Anterior cingulate cortex (tissue), 58 donors: ENCODE results near the gene MS4A15.
"Not testable (repeated sequence)": the region's sequence is repeated elsewhere in the genome, so short reads cannot be mapped to it uniquely, and the experiment has no call there.

Experiments
- DNase-seq, 58 donors: peaks; one replicate each; lab custom pipeline; 2025; lab: John Stamatoyannopoulos, UW

The MS4A15 gene

DNA sequence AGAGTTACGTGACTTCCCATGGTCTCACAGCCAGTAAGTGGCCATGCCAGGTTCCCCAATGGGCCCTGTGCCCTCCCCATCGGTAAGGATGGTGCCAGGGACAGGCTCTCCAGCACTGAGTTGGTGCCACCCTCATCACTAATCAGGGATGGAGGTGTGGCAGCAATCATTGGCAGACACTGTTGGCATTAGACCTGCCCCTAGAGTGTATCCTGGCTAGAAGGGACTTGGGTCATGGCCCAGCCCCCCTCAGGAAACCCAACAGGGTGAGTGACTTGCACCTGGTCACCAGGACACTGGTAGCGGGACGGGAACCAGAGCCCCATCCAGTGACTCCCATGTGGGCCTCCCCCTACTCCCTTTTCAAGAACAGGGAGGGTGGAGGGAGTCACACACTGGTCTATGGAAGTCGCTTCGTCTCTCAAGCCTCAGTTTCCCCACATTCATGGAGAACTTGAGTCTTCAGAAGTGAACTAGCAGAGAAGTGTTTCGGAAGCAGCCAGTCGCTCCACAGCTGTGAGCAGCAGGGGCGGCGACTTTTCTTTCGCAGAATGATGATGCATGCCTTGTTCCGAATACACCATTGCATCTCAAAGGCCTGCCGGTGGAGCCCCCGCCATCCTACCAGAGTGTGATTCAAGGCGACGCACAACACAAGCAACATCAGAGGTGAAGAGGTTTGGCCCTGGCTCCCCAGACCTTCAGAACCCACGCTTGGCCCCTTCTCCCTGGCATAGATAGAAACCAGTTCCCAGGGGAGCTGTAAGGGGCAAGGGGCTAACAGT is 41.4 kb downstream of the MS4A15 start:
- DNase-seq: no peak

GRCh38 chr11:60798631-60799030 is 42.0 kb downstream of the MS4A15 start:
- no peak for DNase-seq

GRCh38 chr11:60801194-60801593 is 44.5 kb downstream of the MS4A15 start:
- DNase-seq: no peak

GRCh38 chr11:60803273-60803936 is 46.7 kb downstream of the MS4A15 start:
- no peak for DNase-seq

GRCh38 chr11:60809249-60809648 is 52.6 kb downstream of the MS4A15 start:
- DNase-seq: no peak

GRCh38 chr11:60809691-60810090 is 53.0 kb downstream of the MS4A15 start:
- DNase-seq: peak in 3 of 58 donors; percentile 4 to 21 (median 15)

DNA sequence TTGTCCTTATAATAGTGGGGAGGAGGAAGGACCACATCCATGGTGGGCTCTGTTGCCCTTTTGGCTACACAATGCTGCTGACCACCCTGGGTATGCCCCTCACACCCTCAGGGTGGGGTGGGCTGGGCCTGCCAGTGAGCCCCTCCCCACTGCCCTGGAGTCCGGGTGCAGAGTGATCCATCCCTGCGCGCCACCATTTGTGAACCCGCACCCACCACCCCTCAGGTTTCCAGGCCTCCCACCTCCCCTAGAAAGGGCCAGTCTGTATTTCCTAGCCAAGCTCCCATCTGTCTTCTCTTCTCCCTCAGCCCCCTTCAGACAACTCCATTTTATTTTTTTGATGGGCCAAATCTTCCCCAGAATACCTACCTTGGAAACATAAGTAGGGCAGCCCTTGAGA is 53.5 kb downstream of the MS4A15 start:
- no peak for DNase-seq

DNA sequence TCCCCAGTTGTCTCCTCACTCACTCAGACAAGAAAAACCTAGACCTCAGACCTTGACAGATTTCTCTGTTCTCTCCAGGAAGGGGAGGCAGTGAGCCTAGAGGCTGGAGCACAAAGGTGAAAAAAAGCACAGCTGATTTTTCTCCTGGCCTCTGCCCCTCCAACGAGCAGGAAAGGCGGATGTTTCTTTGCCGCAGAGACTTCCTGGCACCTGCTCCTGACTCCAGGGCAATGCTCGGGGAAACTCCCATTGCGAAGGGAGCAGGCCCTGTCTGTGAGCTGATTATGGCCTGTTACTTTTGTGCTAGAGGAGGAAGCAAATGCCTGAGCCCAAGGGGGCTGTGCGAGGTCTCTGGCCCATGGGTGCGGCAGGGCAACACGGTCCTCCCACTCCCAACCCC is 53.9 kb downstream of the MS4A15 start:
- no peak for DNase-seq

- DNase-seq: no peak
Measured at GRCh38 chr11:60813324-60813723, 56.7 kb downstream of the MS4A15 start.

DNA sequence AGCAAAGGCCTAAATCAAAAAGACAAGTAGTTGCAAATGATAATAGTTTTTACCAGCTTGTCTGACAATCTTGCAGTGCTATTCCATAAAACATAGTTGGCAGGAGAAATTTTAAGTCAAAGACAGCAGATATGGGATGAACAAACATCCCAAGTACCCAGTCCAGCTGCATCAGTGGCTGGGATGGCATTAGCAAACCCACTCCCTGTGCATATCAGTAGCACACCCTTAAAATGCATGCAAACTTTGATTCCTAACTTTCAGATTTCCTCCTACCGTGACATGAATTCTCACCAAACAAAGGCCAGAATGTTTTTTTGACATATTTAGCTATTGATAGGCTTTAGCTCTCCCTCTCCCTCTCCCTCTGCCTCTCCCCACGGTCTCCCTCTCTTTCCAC is 57.4 kb downstream of the MS4A15 start:
- no peak for DNase-seq

- DNase-seq: no peak
Measured at GRCh38 chr11:60816590-60817157, 60.0 kb downstream of the MS4A15 start.

DNA sequence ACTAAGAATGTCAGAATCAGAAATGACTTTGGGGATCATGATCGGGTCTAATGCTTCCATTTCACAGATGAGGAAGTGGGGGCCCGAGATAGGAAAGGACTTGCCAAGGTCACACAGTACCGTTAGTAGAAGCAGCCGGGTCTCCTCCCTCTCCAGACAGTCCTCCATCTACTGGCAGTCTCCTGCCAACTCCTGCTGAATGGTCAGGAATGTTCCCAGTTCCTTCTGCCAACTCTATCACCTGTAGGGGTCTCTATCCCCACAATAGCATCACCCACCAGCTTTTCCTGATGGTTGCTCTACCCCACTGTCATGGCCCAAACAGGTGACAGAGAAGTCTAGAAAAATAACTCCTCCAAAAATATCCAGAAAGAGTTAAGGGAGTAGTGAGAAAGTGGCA is 61.4 kb downstream of the MS4A15 start:
- DNase-seq: no peak

DNA sequence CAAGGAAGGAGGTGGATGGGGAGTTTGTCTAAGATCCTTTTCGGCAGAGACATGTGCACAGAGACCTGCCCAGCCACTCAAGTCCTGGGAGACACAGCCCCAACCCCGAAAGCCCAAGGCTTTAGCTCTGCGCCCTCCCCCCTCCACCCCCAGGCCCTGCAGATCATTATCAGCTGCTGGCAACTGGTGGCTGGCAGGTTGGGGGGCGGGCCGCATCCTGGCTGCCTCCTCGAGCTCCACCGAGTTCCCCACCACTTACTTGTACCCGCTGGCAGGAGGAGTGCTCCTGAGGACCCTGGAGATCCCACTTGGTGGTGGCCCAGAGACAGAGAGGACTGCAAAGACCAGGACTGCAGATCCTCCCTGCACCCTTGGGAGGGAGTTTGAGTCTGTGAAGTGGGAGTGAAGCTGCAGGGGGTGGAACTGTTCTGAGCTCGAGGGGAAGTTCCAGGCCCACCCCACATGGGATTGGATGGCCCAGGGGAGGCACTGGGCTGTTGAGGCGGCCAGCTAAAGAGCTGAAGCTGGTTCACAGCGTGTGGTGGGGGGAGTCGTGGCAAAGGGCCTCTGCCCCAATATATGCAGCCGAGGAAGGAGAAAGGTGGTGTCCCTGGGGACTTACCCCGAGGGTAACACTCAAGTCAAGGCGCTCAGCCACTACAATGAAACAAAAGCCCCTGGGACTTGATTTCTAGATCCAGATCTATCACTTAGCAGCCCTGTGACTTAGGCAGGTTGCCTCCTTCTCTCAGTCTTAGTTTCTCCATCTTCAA is 65.3 kb downstream of the MS4A15 start:
- DNase-seq: no peak

GRCh38 chr11:60823745-60824306 is 67.2 kb downstream of the MS4A15 start:
- DNase-seq: not testable (repeated sequence)

DNA sequence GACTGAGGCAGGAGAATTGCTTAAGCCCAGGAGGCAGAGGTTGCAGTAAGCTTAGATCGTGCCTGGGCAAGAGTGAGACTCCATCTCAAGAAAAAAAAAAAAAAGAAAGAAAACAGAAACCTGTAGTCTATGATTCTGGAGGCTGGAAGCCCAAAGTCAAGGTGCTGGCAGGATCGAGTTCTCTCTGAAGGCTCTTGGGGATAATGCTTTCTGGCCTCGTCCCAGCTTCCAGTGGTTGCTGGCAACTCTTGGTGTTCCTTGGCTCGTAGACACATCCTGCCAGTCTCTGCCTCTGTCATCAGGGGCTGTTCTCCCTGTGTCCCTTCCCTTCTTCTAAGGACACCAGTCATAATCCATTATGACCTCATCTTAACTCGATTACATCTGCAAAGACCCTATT is 68.5 kb downstream of the MS4A15 start:
- DNase-seq: no peak

- no peak for DNase-seq
Measured at GRCh38 chr11:60825790-60826189, 69.1 kb downstream of the MS4A15 start.
